Kidney (tissue), 14 donors: ENCODE data around the gene MZT2B. TPM values are rescaled to one million over a fixed set of nuclear protein-coding genes. Genes with fewer than 3 reads are reported as not detected.
"Not testable (repeated sequence)": the region's sequence is repeated elsewhere in the genome, so short reads cannot be mapped to it uniquely, and the experiment has no call there.

Experiments
- DNase-seq, 5 donors: peaks; one replicate each; pipeline ENCODE4 v3.0.0-alpha.2; 2013 to 2020
- FAIRE-seq: peaks from 2 replicates; lab custom pipeline; 2012; peaks lifted over from hg19 to GRCh38; lab: Jason Lieb, UNC
- H3K27ac ChIP-seq, 2 donors: one replicate each; pipeline ENCODE4 v1.7.0; 2013; ENCODE audit warnings: low read depth in 2 of 2, low read length in 2 of 2, inconsistent platforms in 1 of 2
- H3K27me3 ChIP-seq: one replicate; pipeline ENCODE4 v1.7.1; 2013; ENCODE audit warnings: low read length, inconsistent platforms; ENCODE audit not compliant: control insufficient read depth, insufficient read depth
- H3K36me3 ChIP-seq, 3 donors: one replicate each; pipeline versions ENCODE4 v1.7.0 to v1.7.1; 2013; ENCODE audit warnings: low read length in 3 of 3, control low read depth in 1 of 3, inconsistent platforms in 1 of 3; ENCODE audit not compliant: insufficient read depth in 3 of 3, control insufficient read depth in 2 of 3
- H3K4me1 ChIP-seq, 3 donors: one replicate each; pipeline versions ENCODE4 v1.7.0 to v1.7.1; 2013; ENCODE audit warnings: low read length in 3 of 3, inconsistent platforms in 1 of 3, low read depth in 1 of 3; ENCODE audit not compliant: control insufficient read depth in 2 of 3, insufficient read depth in 2 of 3
- H3K4me3 ChIP-seq, 3 donors: one replicate each; pipeline versions ENCODE4 v1.7.0 to v1.8.1; 2013; ENCODE audit warnings: low read length in 3 of 3, control low read depth in 1 of 3, inconsistent platforms in 1 of 3
- H3K9ac ChIP-seq, 3 donors: one replicate each; pipeline versions ENCODE4 v1.7.0 to v1.7.1; 2013; ENCODE audit warnings: low read length in 3 of 3, control low read depth in 1 of 3, inconsistent platforms in 1 of 3
- H3K9me3 ChIP-seq, 3 donors: one replicate each; pipeline versions ENCODE4 v1.7.0 to v1.7.1; 2013; ENCODE audit warnings: low read length in 3 of 3, control low read depth in 1 of 3, inconsistent platforms in 1 of 3; ENCODE audit not compliant: control insufficient read depth in 2 of 3, insufficient read depth in 1 of 3
- intact Hi-C: fragments of 100-400 bp; cut with DNase I; formaldehyde crosslinking; loops from one replicate; pipeline ENCODE4 v1.11.1; 2022
- polyA plus RNA-seq: library from polyadenylated mRNA; stranded (reverse); fragments of 350-450 nt; fragmentation: Illumina TruSeq; extraction: RNeasy Lipid Tissue Mini Kit (QIAGEN cat#74804); gene quantifications from one replicate; pipeline ENCODE4 v1.2.3, GENCODE V29; 2014; ENCODE audit warnings: low read depth, low replicate concordance; ENCODE audit not compliant: insufficient read depth
- total RNA-seq: library from RNA; stranded (reverse); fragmentation: NEBNext Ultra II Directional; extraction: Animal tissue kit (Norgen Biotek cat#: 25700); gene quantifications from one replicate; pipeline ENCODE4 v1.2.1, GENCODE V29; 2021
- TF ChIP-seq, protein P1 (sequence below): IDR thresholded peaks from 3 replicates; pipeline ENCODE4 v1.5.1; 2012; ENCODE audit warnings: mild to moderate bottlenecking, moderate library complexity, borderline replicate concordance; ENCODE audit not compliant: insufficient read depth; ENCODE audit errors: extremely low read depth
- donor health status: control.
- donor health status: control.
- donor health status: control.
- donor health status: control.
- donor health status: control.
- donor health status: DM: yes; HTN: yes; CAD: no.
- donor health status: Normal renal cell carcinoma (clear cell type).

Gene MZT2B
- total and polyA plus RNA-seq, 2 donors from 2014 or later: 160 to 354 TPM

DNA sequence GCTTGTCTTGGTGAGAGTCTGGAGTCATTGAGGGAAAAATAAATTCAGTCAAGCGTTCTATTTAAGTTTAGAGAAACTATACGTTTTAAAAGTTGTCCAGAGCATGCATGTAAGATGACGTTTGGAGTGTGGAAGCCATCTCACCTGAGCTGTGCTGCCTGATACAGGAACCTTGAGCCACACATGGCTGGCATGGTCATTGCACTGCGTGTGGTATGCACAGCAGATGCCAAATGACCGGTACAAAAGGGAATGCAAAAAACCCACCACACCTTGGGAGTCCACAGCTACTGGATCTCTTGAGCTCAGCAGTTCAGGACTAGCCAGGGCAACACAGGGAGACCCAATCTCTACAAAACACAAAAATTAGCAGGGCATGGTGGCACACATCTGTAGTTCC, 4.3 kb downstream of the MZT2B start:
- no peak overlapping the region for H3K27ac ChIP-seq
- no peaks in the 10 kb centered on the region for H3K36me3 ChIP-seq
- peaks cover 0 to 8% (median 0%) of the 10 kb centered on the region in 3 donors for H3K4me1 ChIP-seq
- H3K27me3 ChIP-seq: no peaks in the 10 kb centered on the region
- H3K9me3 ChIP-seq: no peaks in the 10 kb centered on the region
- TF ChIP-seq, protein P1, sequence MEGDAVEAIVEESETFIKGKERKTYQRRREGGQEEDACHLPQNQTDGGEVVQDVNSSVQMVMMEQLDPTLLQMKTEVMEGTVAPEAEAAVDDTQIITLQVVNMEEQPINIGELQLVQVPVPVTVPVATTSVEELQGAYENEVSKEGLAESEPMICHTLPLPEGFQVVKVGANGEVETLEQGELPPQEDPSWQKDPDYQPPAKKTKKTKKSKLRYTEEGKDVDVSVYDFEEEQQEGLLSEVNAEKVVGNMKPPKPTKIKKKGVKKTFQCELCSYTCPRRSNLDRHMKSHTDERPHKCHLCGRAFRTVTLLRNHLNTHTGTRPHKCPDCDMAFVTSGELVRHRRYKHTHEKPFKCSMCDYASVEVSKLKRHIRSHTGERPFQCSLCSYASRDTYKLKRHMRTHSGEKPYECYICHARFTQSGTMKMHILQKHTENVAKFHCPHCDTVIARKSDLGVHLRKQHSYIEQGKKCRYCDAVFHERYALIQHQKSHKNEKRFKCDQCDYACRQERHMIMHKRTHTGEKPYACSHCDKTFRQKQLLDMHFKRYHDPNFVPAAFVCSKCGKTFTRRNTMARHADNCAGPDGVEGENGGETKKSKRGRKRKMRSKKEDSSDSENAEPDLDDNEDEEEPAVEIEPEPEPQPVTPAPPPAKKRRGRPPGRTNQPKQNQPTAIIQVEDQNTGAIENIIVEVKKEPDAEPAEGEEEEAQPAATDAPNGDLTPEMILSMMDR: no peak
- no peak overlapping the region for H3K9ac ChIP-seq
- no peak for FAIRE-seq
- no peak for DNase-seq
- intact Hi-C loops: loop anchor here (10.0 kb wide), 2 partner anchors 148 to 1298 kb away; no protein-coding TSS in a partner anchor
- no peak overlapping the region for H3K4me3 ChIP-seq

DNA sequence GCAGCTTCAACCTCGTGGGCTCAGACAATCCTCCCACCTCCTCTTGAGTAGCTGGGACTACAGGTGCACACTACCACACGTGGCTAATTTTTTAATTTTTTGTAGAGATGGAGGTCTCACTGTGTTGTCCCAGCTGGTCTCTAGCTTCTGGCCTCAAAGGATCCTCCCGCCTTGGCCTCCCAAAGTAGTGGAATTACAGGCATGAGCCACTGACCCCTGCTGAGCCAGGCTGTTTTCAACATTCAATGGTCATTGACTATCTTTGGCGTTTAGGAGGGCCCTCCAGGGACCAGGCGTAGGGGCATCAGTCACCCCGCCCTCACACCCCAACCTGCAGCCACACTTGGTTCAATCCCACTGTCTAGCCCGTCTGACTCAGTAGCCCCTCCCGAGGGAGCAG, 5.2 kb downstream of the MZT2B start:
- no peak for FAIRE-seq
- H3K4me3 ChIP-seq: no peak overlapping the region
- H3K27me3 ChIP-seq: no peaks in the 10 kb centered on the region

DNA sequence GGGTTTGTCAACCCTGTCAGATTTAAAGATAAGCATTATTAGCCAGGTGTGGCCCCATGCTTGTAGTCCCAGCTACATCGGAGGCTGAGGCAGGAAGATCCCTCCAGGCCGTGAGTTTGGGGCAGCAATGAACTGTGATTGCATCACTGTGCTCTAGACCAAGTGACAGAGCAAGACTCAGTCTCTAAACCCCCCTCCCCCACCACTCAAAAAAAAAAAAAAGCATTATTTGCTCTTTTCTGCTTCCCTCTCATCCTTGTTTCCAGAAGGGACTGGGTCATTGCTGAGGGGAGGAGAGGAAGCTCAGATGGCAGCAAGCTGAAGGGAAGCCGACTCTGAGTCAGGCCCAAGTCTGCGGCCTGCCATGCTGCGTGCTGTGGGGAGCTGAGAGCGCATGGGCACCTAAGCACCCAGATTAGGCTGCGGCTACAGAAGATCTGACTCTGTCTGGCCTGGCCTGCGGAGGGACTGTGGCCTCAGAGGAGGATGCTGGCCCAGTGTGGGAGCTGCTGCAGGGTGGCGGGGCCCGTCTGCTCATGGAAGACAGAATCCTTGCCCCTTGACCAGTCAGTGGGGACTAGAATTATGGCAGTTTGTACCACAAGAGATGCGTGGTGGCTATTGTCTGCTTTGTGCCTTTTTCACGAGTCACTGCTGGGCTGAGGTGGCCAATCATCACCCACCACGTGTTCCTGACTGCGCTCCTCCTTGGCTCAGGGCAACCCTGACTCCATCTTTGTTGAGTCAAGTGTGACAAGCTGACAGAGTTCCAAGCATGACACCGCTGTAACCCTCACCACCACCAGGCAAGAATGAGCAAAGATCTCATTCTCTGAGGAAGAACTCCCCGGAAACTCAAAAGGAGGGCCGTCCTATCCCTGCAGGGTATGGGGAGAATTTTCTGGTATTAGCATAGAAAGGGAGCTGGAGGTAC, 6.1 kb downstream of the MZT2B start:
- FAIRE-seq: not testable (repeated sequence)

More for the DNA sequence above, 5.2 kb downstream of the MZT2B start:
- no peak for DNase-seq
- Histone ChIP-seq H3K9me3 (no peaks in the 10 kb centered on the region), H3K36me3 (no peaks in the 10 kb centered on the region), H3K27ac (no peak overlapping the region), H3K9ac (no peak overlapping the region), H3K4me1 (peaks cover 0 to 8% (median 0%) of the 10 kb centered on the region in 3 donors)
- TF ChIP-seq, protein P1: no peak
- intact Hi-C loops: loop anchor here (10.0 kb wide), 2 partner anchors 148 to 1298 kb away; no protein-coding TSS in a partner anchor

DNA sequence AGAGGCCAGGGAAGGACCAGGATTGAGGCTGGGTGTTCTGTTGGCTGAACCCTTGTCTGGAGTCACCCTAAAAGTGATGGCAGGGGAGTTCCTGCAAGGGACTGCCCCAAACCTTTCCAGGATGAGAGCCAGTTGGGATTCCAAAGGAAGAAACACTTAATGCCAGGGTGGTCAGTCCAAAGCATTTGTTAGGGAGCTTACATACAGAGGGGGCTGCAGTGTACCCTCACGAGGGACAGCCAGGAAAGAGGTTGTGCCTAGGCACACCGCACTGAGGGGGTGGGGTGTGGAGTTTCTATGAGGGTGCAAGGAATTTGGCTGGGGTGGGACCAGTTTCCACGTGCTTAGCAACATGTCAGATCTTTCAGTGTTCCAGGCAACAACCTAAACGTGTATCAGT, 6.9 kb downstream of the MZT2B start:
- not testable (repeated sequence) for H3K36me3 ChIP-seq, H3K4me3 ChIP-seq, H3K27me3 ChIP-seq, H3K27ac ChIP-seq, DNase-seq, H3K4me1 ChIP-seq, H3K9ac ChIP-seq, FAIRE-seq, H3K9me3 ChIP-seq
- intact Hi-C loops: loop anchor here (10.0 kb wide), 2 partner anchors 146 to 1296 kb away; no protein-coding TSS in a partner anchor

More for the DNA sequence above, 6.1 kb downstream of the MZT2B start:
- not testable (repeated sequence) for DNase-seq, H3K27me3 ChIP-seq, H3K9me3 ChIP-seq, H3K9ac ChIP-seq, H3K36me3 ChIP-seq, H3K27ac ChIP-seq, H3K4me3 ChIP-seq, H3K4me1 ChIP-seq
- intact Hi-C loops: loop anchor here (10.0 kb wide), 2 partner anchors 147 to 1297 kb away; no protein-coding TSS in a partner anchor
